Progenitor cell of endocrine pancreas (in vitro differentiated cells): ENCODE data around the gene NT5DC3. TPM values are rescaled to one million over a fixed set of nuclear protein-coding genes. Genes with fewer than 3 reads are reported as not detected.

Source experiments
- DNase-seq: peaks from one replicate; pipeline ENCODE4 v3.0.0; 2021; ENCODE audit warnings: low spot score; ENCODE audit not compliant: unreplicated experiment
- H3K27ac Mint-ChIP-seq: 2 replicates; pipeline ENCODE4 v1.8.0; 2021; ENCODE audit warnings: mild to moderate bottlenecking, moderate library complexity, mixed read lengths
- H3K27me3 Mint-ChIP-seq: 2 replicates; pipeline ENCODE4 v1.8.0; 2021; ENCODE audit warnings: mixed read lengths
- H3K36me3 Mint-ChIP-seq: 2 replicates; pipeline ENCODE4 v1.8.0; 2022; ENCODE audit warnings: mixed read lengths; ENCODE audit not compliant: insufficient read depth
- H3K4me1 Mint-ChIP-seq: 2 replicates; pipeline ENCODE4 v1.8.0; 2021; ENCODE audit warnings: low read depth, mixed read lengths
- H3K4me3 Mint-ChIP-seq: 2 replicates; pipeline ENCODE4 v1.8.0; 2021; ENCODE audit warnings: low read depth, mild to moderate bottlenecking, moderate library complexity, mixed read lengths
- H3K9me3 Mint-ChIP-seq: 2 replicates; pipeline ENCODE4 v1.8.0; 2021; ENCODE audit warnings: low read depth, mixed read lengths
- CTCF ChIP-seq: fragments of 200-600 bp; sonication (generic); IDR thresholded peaks from one replicate; pipeline ENCODE4 v1.5.0; 2021; ENCODE audit warnings: antibody characterized with exemption, mild to moderate bottlenecking; ENCODE audit not compliant: unreplicated experiment
- total RNA-seq: library from RNA; stranded (reverse); gene quantifications from 2 replicates; pipeline ENCODE4 v1.2.1, GENCODE V29; 2021

The NT5DC3 gene
- total RNA-seq, 1 donor from 2014 or later = 13.9 TPM

- no peak for DNase-seq
- H3K9me3 Mint-ChIP-seq = no peaks in the 10 kb centered on the region
- H3K4me1 Mint-ChIP-seq = no peaks in the 10 kb centered on the region
- H3K4me3 Mint-ChIP-seq = no peak overlapping the region
- H3K27ac Mint-ChIP-seq = no peak overlapping the region
- peaks cover 3% of the 10 kb centered on the region for H3K36me3 Mint-ChIP-seq
- no peak for TF ChIP-seq CTCF
- H3K27me3 Mint-ChIP-seq = no peaks in the 10 kb centered on the region
Observed at GRCh38 chr12:103819312-103819711, 21.7 kb downstream of the NT5DC3 start.

GRCh38 chr12:103817791-103818190 lies 23.2 kb downstream of the NT5DC3 start:
- Mint-ChIP-seq H3K27ac (no peak overlapping the region), H3K4me1 (no peaks in the 10 kb centered on the region), H3K9me3 (no peaks in the 10 kb centered on the region), H3K36me3 (peaks cover 12% of the 10 kb centered on the region), H3K27me3 (no peaks in the 10 kb centered on the region), H3K4me3 (no peak overlapping the region)
- no peak for DNase-seq
- no peak for TF ChIP-seq CTCF

GRCh38 chr12:103816663-103817062 lies 24.4 kb downstream of the NT5DC3 start:
- Mint-ChIP-seq H3K27ac (no peak overlapping the region), H3K9me3 (no peaks in the 10 kb centered on the region), H3K27me3 (no peaks in the 10 kb centered on the region), H3K36me3 (peaks cover 13% of the 10 kb centered on the region), H3K4me1 (no peaks in the 10 kb centered on the region), H3K4me3 (no peak overlapping the region)
- no peak for DNase-seq
- no peak for TF ChIP-seq CTCF

GRCh38 chr12:103814436-103814835 lies 26.6 kb downstream of the NT5DC3 start:
- peaks cover 17% of the 10 kb centered on the region for H3K36me3 Mint-ChIP-seq
- TF ChIP-seq CTCF = no peak
- no peak overlapping the region for H3K27ac Mint-ChIP-seq
- H3K4me1 Mint-ChIP-seq = no peaks in the 10 kb centered on the region
- H3K27me3 Mint-ChIP-seq = no peaks in the 10 kb centered on the region
- no peak overlapping the region for H3K4me3 Mint-ChIP-seq
- DNase-seq = no peak
- no peaks in the 10 kb centered on the region for H3K9me3 Mint-ChIP-seq

GRCh38 chr12:103813949-103814348 lies 27.1 kb downstream of the NT5DC3 start:
- Mint-ChIP-seq H3K36me3 (peaks cover 21% of the 10 kb centered on the region), H3K4me3 (no peak overlapping the region), H3K27me3 (no peaks in the 10 kb centered on the region), H3K4me1 (no peaks in the 10 kb centered on the region), H3K9me3 (no peaks in the 10 kb centered on the region), H3K27ac (no peak overlapping the region)
- TF ChIP-seq CTCF = no peak
- no peak for DNase-seq
